Fibroblast of skin of left quadriceps (primary cell): Measurements from ENCODE around the gene CPLX1.
"Not testable (repeated sequence)": the region's sequence is repeated elsewhere in the genome, so short reads cannot be mapped to it uniquely, and the experiment has no call there.

Source experiments
- DNase-seq, 2 experiments: peaks; one replicate each; pipeline ENCODE4 v3.0.0-alpha.2; 2013; ENCODE audit warnings: low read depth in 2 of 2

CPLX1 gene

DNA sequence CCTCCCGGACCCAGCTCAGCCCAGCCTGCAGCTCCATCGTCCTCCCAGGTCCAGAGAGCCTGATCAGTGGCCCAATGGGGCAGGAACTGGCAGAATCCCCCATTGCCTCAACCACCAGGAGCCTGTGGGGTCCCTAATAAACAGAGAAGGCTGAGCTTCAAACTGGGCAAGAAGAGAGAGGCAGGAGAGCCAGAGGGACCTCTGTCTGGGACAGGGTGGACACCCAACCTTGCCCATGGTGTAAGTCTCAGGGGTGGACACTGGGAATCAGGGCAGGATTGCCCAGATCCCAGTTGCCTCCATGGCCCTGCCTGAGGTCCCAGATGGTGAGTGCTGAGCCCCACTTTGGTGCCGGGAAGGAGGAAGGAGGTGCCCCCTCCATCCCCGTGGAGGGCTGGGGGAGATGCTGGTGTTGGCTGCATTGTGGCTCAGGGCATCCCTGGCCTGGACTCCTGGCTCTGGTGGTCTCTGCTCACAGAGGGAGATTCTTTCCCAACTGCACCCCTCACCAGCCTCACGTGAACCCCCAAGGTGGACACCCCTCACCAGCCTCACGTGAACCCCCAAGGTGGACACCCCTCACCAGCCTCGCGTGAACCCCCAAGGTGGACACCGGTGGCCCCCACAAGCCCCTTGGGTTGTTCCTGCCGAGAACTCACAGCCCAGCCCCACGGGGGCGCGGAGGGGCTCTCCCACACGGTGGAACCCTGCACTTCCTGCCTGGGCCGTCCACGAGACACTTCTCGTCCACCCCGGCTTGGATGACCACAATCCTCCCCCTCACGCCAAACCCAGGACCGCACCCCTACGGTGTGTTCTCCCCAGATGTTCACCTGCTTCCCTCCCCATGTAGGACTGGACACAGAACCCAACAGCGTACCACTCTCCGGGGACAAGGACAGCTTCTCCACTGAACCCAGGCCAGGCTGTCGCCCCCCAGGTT, 5.4 kb downstream of the CPLX1 start:
- no peak for DNase-seq

DNA sequence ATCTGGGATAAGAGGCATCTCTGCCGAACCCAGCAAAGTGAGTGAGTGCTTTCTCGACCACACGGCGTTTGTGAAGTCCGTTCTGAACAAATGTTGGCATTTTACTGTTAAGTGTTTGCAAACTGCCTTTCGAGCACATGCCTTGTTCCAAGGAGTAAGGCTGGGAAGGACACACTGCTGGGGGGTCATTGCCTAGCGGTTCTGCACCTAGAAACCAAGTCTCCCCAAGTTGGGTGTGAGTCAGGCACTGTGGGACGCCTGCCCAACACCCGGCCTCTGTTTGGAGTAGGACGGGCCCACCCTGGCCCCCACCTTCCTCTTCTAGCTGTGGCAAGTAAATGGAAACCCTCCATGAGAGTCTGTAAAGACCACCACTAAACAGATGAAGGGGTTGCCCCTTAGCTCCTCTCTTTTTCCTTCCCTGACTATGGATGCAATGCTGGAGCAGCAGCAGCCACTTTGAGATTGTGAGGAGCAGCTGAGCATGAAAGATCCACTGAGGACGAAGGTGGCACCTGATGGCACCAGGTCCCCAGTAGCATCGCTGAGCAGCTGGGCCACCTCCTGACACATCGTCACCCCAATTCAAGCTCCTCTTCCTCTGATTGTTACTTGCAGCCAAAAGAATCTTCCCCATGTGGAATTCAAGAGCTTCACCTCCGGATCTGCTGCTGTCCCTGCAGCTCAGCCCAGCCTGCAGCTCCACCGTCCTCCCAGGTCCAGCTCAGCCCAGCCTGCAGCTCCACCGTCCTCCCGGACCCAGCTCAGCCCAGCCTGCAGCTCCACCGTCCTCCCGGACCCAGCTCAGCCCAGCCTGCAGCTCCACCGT, 6.3 kb downstream of the CPLX1 start:
- DNase-seq, result no peak

- DNase-seq, result no peak
Measured at GRCh38 chr4:818106-818921, 7.6 kb downstream of the CPLX1 start.

DNA sequence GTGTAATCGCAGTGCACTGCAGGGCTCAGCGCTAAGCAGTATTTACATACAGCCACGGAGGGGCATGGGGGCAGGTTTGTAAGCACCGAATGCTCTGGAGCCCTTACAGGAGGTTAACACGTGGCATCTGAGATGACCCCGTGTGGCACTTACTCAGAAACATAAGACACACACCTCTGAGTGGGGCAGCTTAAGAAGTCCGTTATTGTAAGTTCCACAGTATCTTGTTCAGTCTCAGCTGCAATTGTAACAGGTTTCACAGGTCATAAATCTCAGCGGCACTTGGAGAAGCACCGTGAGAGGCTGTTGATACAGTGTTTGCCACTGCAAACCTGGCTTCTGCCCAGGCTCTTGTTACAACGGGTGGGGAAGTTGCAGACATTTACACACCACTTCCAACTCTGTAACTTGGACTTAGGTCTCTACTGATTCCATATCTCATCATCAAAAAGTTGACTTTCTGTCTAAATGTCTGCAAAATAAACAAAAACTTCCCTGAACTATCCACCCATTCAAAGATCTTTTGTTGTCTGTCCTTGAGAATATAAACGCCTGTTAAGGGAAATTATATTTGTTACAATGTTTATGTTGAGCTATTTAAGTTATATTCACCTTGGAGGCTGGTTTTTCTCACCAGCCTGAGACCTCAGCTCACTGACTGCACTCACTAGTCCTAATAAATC, 10.3 kb downstream of the CPLX1 start:
- DNase-seq, result no peak

- no peak for DNase-seq
Measured at GRCh38 chr4:814312-814850, 11.5 kb downstream of the CPLX1 start.

DNA sequence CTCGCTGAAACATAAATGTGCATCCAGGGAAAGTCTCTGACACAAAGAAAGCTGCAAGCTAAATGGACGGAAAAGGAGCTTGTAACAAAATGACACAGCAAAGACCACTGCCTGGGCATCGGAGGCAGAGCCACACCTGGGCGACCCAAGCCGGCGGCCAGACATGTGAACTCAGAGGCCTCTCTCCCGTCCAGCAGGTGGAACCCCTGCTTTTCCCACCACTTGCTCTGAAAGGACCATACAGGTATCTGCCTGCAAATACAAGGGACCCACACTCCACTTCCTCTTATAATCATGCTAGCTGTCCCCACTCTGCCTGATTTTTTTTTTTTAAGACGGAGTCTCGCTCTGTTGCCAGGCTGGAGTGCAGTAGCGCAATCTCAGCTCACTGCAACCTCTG, 12.0 kb downstream of the CPLX1 start:
- no peak for DNase-seq

- no peak for DNase-seq
Measured at GRCh38 chr4:808860-809570, 16.9 kb downstream of the CPLX1 start.

- DNase-seq, result no peak
Measured at GRCh38 chr4:807792-808191, 18.1 kb downstream of the CPLX1 start.

DNA sequence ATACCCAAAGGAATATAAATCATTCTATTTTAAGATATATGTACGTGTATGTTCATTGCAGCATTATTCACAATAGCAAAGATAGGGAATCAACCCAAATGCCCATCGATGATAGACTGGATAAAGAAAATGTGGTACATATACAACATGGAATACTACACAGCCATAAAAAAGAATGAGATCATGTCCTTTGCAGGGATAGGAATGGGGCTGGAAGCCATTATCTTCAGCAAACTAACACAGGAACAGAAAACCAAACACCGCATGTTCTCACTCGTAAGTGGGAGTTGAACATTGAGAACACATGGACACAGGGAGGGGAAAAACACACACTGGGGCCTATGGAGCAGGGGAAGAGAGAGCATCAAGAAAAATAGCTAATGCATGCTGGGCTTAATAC, 18.9 kb downstream of the CPLX1 start:
- DNase-seq, result not testable (repeated sequence)

GRCh38 chr4:804804-805203, 21.1 kb downstream of the CPLX1 start:
- no peak for DNase-seq

DNA sequence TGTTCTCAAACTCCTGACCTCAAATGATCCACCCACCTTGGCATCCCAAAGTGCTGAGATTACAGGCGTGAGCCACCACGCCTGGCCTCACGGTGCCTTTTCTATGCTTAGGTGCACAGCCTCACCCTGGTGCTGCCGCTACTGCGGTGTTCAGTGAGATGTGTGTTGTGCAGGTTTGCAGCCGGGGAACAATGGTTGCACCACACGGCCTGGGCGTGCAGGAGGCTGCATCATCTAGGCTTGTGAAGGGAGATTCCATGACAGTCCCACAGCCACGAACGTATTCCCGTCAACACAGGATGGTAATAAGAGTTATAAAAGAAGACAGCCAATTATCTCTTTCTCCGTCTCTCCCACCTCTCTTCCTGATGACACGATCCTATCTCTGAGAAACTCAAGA, 22.0 kb downstream of the CPLX1 start:
- no peak for DNase-seq

GRCh38 chr4:801436-802124, 24.3 kb downstream of the CPLX1 start:
- no peak for DNase-seq

DNA sequence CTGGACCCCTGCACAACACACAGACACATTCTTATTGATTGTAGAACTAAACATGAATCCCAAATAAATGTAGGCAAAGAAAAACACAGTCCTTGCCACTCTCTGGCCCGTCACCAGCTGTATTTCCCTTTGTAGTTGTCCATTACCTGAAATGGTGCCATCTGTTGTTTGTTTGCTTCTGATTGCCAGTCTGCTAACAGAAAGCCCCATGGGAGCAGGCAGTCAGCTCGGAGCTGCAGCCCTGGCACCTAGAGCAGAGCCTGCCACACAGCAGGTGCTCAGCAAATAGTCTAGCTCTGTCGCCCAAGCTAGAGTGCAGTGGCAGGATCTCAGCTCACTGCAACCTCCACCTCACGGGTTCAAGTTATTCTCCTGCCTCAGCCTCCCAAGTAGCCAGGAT, 28.9 kb downstream of the CPLX1 start:
- no peak for DNase-seq

GRCh38 chr4:796206-796605, 29.7 kb downstream of the CPLX1 start:
- no peak for DNase-seq

- DNase-seq, result no peak
Measured at GRCh38 chr4:795726-796119, 30.2 kb downstream of the CPLX1 start.

GRCh38 chr4:794900-795725, 30.8 kb downstream of the CPLX1 start:
- no peak for DNase-seq

GRCh38 chr4:793941-794621, 31.8 kb downstream of the CPLX1 start:
- no peak for DNase-seq

DNA sequence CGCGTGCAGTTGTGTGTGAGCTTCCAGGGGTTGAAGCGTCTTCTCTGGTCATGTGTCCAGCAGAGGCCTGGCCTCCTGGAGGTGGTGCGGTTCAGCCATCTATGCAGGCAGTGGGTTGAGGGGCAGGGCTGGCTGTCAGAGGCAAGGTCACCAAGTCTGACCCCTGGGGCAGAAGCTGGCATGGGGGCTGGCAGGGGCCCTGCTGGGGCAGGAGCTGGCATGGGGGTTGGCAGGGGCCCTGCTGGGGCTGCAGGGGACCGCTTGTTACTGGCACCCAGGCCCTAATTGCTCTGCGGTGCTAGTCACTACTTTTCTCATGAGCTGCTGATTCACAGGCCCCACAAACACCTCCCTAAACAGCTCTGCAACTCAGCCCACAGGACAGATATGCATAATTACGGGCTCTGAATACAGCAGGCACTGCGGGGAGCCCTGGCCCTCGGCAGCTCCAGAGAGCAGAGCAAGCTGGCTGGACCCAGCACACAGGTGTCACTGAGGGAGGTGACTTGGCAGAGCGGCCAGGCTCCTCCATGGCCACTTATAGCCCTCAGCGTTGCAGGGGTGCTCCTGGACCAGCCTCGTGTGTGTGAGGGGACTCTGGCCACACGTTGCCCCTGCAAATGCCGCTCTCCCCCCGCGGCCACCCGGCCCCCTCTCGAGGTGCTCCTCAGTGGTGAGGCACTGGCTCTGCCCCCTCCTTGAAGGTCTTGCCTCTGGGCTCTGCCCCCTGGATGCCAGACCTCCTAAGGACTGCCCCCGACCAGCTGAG, 32.7 kb downstream of the CPLX1 start:
- DNase-seq, result no peak
